Left lung (tissue), 10 donors: ENCODE data around the gene DYRK2. TPM values are rescaled to one million over a fixed set of nuclear protein-coding genes. Genes with fewer than 3 reads are reported as not detected.
A peak's percentile ranks its signal among the peaks of the same experiment; 100 is the strongest.

ENCODE experiments used
- ATAC-seq: fragments of 200-7000 bp; cut with Tn5 transposase; one replicate; pipeline ENCODE4 v1.9.1; 2020; ENCODE audit warnings: moderate library complexity
- DNase-seq, 4 donors: peaks; one replicate each; pipeline ENCODE4 v3.0.0-alpha.2; 2013 to 2020
- H3K27ac ChIP-seq, 2 donors: fragments of 200-600 bp; sonication (generic) in 1 of 2; one replicate each; pipeline versions ENCODE4 v1.5.0 to v1.8.0; 2020 to 2021
- H3K27me3 ChIP-seq, 2 donors: fragments of 200-600 bp; sonication (generic) in 1 of 2; one replicate each; pipeline versions ENCODE4 v1.5.0 to v1.8.0; 2020 to 2021
- H3K36me3 ChIP-seq, 2 donors: fragments of 200-600 bp; sonication (generic) in 1 of 2; one replicate each; pipeline versions ENCODE4 v1.5.0 to v1.8.0; 2020 to 2021
- H3K4me1 ChIP-seq, 2 donors: fragments of 200-600 bp; one replicate each; pipeline ENCODE4 v1.8.0; 2021
- H3K4me3 ChIP-seq, 2 donors: fragments of 200-600 bp; sonication (generic) in 1 of 2; one replicate each; pipeline versions ENCODE4 v1.5.0 to v1.8.0; 2020 to 2021; ENCODE audit warnings: mild to moderate bottlenecking in 1 of 2
- H3K9me3 ChIP-seq, 2 donors: fragments of 200-600 bp; sonication (generic) in 1 of 2; one replicate each; pipeline versions ENCODE4 v1.5.0 to v1.8.0; 2020 to 2021
- CTCF ChIP-seq, 2 donors: fragments of 200-600 bp; sonication (generic) in 1 of 2; IDR thresholded peaks; one replicate each; pipeline versions ENCODE4 v1.5.0 to v1.8.0; 2021; ENCODE audit warnings: antibody characterized with exemption in 2 of 2
- intact Hi-C, 2 donors: fragments of 100-400 bp; cut with DNase I; formaldehyde crosslinking; loops; one replicate each; pipeline versions ENCODE4 v1.11.2 to v1.14.2; 2022
- polyA plus RNA-seq, 6 donors: library from polyadenylated mRNA; unstranded; fragments of 120-200 nt; gene quantifications; one replicate each; pipeline ENCODE4 v1.2.1, GENCODE V29; 2013; ENCODE audit not compliant: insufficient read length in 6 of 6
- total RNA-seq, 2 donors: library from RNA; stranded (reverse); fragmentation: NEBNext Ultra II Directional; extraction: Animal tissue kit (Norgen Biotek cat#: 25700); gene quantifications; one replicate each; pipeline ENCODE4 v1.2.1, GENCODE V29; 2021
- donor health status: DM: no; HTN: yes; CAD: no.
- donor health status: DM: no; HTN: no; CAD: no.

DYRK2 gene
- total and polyA plus RNA-seq, 8 donors, result 17.4 to 22.8 (median 22.0) TPM

- DNase-seq (no peak), ATAC-seq (no peak)
- Histone ChIP-seq H3K4me3 (no peak overlapping the region), H3K36me3 (no peaks in the 10 kb centered on the region), H3K9me3 (no peaks in the 10 kb centered on the region), H3K27me3 (no peaks in the 10 kb centered on the region), H3K4me1 (no peaks in the 10 kb centered on the region), H3K27ac (no peak overlapping the region)
- intact Hi-C loops, result no loop called here
- no peak for TF ChIP-seq CTCF (IDR thresholded peaks at IDR 0.05)
Measured at GRCh38 chr12:67623259-67623658, 25.3 kb upstream of the DYRK2 start.

- no peaks in the 10 kb centered on the region for H3K4me1 ChIP-seq
- no peaks in the 10 kb centered on the region for H3K27me3 ChIP-seq
- no peak overlapping the region for H3K4me3 ChIP-seq
- H3K36me3 ChIP-seq, result no peaks in the 10 kb centered on the region
- DNase-seq (no peak), ATAC-seq (no peak)
- intact Hi-C loops, result no loop called here
- no peaks in the 10 kb centered on the region for H3K9me3 ChIP-seq
- H3K27ac ChIP-seq, result no peak overlapping the region
- no peak for TF ChIP-seq CTCF (IDR thresholded peaks at IDR 0.05)
Measured at GRCh38 chr12:67624355-67624754, 24.2 kb upstream of the DYRK2 start.

GRCh38 chr12:67625004-67625403 lies 23.5 kb upstream of the DYRK2 start:
- DNase-seq (no peak), ATAC-seq (no peak)
- H3K36me3 ChIP-seq, result no peaks in the 10 kb centered on the region
- no peak overlapping the region for H3K4me3 ChIP-seq
- intact Hi-C loops, result no loop called here
- no peaks in the 10 kb centered on the region for H3K27me3 ChIP-seq
- TF ChIP-seq CTCF (IDR thresholded peaks at IDR 0.05), result no peak
- no peaks in the 10 kb centered on the region for H3K9me3 ChIP-seq
- H3K27ac ChIP-seq, result no peak overlapping the region
- H3K4me1 ChIP-seq, result no peaks in the 10 kb centered on the region

GRCh38 chr12:67626156-67626555 lies 22.4 kb upstream of the DYRK2 start:
- no peaks in the 10 kb centered on the region for H3K9me3 ChIP-seq
- no peaks in the 10 kb centered on the region for H3K27me3 ChIP-seq
- no peak overlapping the region for H3K4me3 ChIP-seq
- H3K4me1 ChIP-seq, result peaks cover 0 to 7% of the 10 kb centered on the region in 2 donors
- no peak overlapping the region for H3K27ac ChIP-seq
- no peaks in the 10 kb centered on the region for H3K36me3 ChIP-seq
- no peak for TF ChIP-seq CTCF (IDR thresholded peaks at IDR 0.05)
- ATAC-seq, result no peak
- intact Hi-C loops, result no loop called here
- DNase-seq, result no peak

- peaks cover 0 to 20% of the 10 kb centered on the region in 2 donors for H3K4me1 ChIP-seq
- no peak overlapping the region for H3K27ac ChIP-seq
- DNase-seq (peak in 2 of 4 donors; percentile 19 to 59), ATAC-seq (peak; percentile 58)
- H3K4me3 ChIP-seq, result no peak overlapping the region
- H3K9me3 ChIP-seq, result no peaks in the 10 kb centered on the region
- no peaks in the 10 kb centered on the region for H3K36me3 ChIP-seq
- TF ChIP-seq CTCF (IDR thresholded peaks at IDR 0.05), result no peak
- intact Hi-C loops, result no loop called here
- H3K27me3 ChIP-seq, result no peaks in the 10 kb centered on the region
Measured at GRCh38 chr12:67630373-67631088, 18.0 kb upstream of the DYRK2 start.
